SW480 (cell line): Measurements from ENCODE around the gene MCTP1.

ENCODE experiments used
- DNase-seq: peaks from one replicate; pipeline ENCODE4 v3.0.0-alpha.2; 2016; ENCODE audit warnings: low spot score

The MCTP1 gene

GRCh38 chr5:95072281-95072680, 212.6 kb downstream of the MCTP1 start:
- DNase-seq, result no peak

- no peak for DNase-seq
These were observed 214.0 kb downstream of the MCTP1 start for GRCh38 chr5:95070866-95071265.

DNA sequence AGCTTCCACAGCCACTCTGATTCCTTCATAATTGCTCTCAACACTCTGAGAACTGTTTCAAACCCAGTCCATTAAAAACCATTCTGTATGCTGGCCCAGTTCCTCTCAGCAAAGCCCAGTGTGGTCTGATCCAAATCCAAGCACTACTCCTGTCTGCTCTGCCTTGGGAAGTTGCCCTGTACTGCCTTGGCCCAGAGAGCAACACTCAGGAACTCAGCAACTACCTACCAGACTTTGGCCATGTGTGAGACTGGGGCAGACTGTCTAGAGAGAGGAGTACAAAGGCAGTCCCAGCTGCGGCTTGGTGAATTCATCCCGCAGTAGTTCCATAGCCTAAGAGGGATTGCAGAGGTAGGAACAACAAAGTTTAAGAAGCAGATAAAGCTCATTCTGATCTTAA, 214.4 kb downstream of the MCTP1 start:
- DNase-seq, result no peak

DNA sequence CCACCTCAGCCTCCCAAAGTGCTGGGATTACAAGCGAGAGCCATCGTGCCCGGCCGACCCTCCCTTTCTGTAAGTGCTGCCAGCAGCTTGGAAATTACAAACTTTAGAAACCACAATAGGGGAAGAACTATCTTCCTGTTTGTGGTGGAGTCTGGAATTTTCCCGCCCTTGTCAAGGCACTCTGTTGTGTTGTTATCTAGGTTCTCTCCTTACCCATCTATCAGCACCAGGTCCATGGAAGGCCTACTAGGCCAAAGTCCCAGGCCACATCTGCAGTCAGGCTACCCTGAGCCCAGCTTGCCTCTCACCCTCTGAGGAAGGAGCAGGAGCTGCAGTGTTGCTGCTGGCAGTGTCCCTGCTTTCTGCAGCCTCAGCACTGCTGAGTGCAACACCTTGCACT, 214.9 kb downstream of the MCTP1 start:
- no peak for DNase-seq

- DNase-seq, result no peak
These were observed 215.9 kb downstream of the MCTP1 start for GRCh38 chr5:95069021-95069420.

DNA sequence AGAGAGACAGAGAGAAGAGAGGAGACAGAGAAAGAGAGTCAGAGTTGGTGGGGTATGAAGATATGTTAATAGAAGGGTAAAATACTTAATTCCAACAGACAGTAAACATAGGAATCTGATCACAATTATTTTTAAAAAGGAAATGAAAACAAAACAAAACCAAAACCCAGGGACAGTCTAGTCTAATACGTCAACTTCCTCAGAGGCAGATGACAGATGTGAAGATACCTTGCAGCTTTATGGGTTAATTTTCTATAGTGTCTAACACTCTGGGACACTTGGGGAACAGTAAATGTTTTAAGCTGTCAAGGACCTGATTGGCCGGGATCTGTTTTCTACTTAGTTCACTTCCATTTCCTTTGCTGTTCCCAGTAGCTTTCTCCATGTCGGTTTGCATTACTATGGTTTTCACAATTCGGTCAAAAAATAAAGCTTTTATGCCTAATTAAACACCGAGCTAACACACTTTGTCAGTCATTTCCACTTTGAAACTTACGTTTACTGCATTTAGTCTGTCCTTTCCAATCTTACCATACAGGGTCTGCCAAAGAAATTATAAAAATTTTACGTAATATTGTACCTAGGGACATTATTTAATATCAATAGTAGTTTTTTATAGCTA, 216.5 kb downstream of the MCTP1 start:
- DNase-seq, result no peak

DNA sequence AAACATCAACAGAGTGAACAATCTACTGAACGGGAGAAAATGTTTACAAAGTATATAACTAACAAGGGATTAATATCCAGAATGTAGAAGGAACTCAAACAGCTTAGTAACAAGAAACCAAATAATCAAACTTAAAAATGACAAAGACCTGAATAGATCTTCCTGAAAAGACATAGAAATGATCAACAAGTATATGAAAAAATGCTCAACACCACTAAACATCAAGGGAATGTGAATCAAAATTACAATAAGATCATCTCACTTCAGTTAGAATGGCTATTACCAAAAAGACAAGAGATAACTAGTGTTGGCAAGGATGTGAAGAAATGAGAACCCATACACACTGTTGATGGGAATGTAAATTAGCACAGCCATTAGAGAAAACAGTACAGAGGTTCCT, 218.8 kb downstream of the MCTP1 start:
- no peak for DNase-seq

GRCh38 chr5:95063492-95063891, 221.4 kb downstream of the MCTP1 start:
- no peak for DNase-seq

DNA sequence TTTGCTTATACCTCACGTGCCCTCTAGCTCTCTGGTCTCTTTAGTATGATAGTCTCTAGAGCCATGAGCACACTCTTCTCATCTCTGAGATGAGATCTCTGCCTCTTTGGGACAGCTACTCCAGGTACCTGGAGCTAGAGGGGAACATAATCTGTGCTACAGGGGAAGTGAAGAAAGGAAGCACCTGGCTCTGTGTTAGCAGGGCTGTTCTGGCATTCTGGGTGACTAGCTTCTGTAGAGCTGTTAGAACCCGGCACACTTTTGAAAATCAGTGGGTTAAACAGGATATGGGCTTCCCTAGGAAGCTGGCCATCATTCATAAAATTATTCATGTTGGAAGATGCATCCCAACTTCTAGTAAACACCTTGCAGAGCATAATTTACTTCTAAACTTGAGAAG, 224.8 kb downstream of the MCTP1 start:
- DNase-seq, result no peak

DNA sequence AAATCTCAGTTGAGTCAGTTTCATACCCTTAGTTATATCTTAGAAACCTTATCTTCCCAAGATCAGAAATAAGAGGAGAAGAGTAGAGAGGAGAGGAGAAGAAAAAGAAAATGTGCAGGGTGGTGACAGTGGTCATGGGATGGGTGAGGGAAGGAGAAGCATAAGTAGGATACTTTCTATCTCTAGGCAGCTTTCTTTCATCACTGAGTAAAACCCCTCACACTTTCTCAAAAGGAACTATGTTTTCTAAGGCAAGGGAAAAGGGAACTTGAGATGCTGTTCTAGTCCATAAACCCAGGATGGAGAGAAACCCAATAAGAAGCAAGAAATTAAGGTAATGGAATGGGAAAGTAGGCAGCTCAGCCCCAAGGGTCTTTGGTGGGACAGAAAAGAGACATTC, 225.3 kb downstream of the MCTP1 start:
- DNase-seq, result no peak

DNA sequence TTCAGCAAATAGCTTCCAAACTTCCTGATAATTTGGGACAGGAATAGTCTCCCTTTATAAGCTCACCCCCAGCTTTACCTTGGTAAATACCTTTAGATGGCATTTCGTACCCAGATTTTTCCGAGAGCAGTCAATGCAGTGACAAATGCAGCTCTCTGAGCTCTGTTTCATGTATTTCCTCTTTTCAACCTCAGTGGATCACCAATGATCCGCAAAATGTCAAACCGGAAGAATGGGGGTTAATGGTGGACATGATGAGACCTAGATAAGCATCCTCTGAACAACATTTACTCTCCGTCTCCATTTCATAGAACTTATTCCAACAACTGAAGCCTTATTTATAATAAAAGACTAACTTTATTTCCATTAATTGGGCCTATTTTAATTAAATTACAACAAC, 227.3 kb downstream of the MCTP1 start:
- no peak for DNase-seq

GRCh38 chr5:95053253-95053652, 231.6 kb downstream of the MCTP1 start:
- DNase-seq, result no peak

DNA sequence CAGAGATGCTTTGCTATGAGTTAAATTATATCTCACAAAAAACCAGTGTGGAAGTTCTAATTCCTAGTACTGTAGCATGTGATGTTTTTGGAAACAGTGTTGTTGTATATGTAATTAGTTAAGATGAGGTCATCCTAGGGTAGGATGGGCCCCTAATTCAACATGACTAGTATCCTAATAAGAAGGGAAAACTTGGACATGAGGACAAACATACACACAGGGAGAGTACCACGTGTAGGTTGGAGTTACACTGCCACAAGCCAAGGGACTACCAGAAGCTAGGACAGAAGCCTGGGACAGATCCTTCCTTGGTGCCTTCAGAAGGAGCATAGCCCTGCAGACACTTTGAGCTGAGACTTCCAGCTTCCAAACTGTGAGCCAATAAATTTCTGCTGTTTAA, 234.2 kb downstream of the MCTP1 start:
- no peak for DNase-seq

GRCh38 chr5:95048628-95049027, 236.3 kb downstream of the MCTP1 start:
- no peak for DNase-seq

DNA sequence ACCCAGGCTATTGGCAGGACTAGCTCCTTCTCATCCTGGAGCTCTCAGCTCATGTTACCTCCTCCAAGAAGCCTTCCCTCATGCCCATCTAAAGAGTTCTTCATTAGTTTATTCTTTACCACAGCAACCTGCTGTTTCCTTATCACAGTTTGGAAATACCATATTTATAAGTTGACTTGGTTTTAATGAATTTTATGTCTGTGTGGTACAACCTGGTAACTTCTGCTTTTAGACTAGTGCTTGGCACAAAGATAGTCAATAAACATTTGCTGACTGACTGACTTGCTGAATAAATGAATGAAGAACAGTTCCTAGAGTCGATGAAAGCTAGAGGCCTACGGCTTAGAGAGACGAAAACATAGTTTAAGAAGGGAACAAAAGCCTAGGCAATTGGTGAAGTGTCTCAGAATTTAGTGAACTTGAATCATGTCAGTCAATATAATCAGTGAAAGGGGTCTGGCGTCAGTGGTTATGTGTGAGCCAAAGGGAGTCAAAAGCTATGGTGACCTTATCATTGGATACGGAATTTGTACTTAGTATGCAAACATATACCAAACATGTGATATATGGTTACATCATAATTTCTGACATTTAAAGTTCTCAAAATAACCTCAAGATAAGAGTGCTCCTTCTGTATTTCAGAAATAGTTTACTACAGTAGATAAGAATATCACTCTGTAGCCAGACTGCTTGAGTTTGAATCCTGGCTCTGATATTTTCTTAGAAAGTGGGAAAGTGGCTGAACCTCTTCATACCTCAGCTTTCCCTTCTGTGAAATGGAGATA, 239.5 kb downstream of the MCTP1 start:
- no peak for DNase-seq

- DNase-seq, result no peak
These were observed 240.8 kb downstream of the MCTP1 start for GRCh38 chr5:95044096-95044495.

- no peak for DNase-seq
These were observed 241.2 kb downstream of the MCTP1 start for GRCh38 chr5:95043648-95044047.

DNA sequence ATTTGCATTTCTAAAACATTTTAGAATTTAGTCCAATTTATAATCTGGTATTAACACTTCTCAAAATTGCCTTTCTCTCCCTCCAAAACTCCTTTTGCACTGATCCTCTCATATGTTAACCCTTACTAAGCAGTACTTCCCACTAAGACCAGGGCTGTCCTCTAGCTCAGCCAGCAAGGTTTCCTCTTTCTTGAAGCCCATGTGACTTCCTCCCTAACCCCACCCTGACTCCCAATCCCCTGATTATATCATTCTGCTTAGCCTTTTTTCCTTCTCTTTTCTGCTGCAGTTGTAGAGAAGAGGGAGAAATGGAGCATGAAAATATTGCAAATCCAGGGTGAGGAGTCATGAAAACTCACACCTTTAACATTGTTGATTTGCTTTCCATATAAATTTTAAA, 241.7 kb downstream of the MCTP1 start:
- DNase-seq, result no peak

- no peak for DNase-seq
These were observed 242.9 kb downstream of the MCTP1 start for GRCh38 chr5:95042037-95042436.

GRCh38 chr5:95035891-95036685, 248.8 kb downstream of the MCTP1 start:
- no peak for DNase-seq

GRCh38 chr5:95032801-95033200, 252.1 kb downstream of the MCTP1 start:
- DNase-seq, result no peak

DNA sequence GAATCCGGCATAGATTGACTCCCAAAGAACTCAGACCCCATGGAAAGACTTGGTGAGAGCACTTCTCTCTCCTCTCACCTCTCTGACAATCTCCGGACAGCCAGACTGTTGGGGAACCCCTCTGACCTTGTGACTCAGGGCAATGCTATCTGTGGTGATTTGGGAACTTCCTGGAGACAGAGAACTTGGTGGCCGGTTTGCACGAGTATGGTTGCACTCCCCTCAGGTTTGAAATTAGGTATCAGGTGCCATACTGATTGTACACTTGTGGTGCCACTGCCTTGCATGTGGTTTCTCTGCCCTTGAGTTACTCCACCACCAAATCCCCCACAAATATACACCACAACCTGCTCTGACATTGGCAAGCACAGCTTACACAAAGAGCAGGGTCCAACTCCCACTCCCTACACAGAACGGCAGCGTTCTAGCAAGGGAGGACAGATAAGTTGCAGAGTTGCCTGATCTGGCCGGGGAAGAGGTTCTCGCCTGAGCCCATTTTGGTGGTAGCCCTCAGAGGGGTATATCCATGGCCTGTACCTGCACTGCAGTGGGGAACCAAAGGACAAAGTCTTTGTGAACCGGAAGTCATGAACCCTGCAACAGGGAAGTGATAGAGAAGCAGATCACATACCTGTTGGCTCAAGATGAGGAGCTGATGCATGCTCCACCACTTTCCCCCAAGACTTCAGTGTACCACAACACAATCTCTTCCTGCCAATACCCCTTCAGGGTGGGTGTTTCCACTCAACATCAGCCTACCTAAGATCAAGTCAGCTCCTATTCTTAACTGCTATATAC, 255.1 kb downstream of the MCTP1 start:
- peak; percentile 46 for DNase-seq
